ENCODE data around the gene ARID1B. TPM values are rescaled to one million over a fixed set of nuclear protein-coding genes. Genes with fewer than 3 reads are reported as not detected.

Gene ARID1B
- total RNA-seq, 1 donor from 2014 or later, result 62.1 TPM

DNA sequence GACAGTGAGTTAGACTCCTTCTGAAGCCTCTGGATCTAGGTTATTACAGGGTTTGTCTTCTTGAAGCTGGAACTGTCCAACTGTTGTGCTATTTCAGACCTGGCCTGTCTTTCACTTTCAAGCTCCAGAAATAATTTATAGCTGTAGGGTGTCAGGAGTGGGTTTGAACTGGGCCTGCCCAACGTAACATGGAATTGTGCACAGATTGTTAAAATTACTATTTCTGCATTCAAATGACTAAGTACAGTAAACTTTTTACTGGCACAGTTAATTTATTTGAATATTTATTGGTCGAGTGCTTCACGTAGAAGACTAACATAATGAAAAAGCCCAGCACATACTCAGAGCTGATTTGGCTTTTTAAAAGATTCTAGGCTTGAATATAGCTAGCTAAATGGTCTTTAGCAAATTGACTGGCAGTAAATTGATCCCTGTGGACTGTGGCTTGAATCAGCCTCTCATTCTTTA, 74.3 kb downstream of the ARID1B start:
- no peak overlapping the region for H3K4me2 ChIP-seq
- TF ChIP-seq EZH2 (IDR thresholded peaks at IDR 0.05), result no peak
- no peak for TF ChIP-seq EZH2phosphoT487 (IDR thresholded peaks at IDR 0.05)
- Mint-ChIP-seq H3K36me3 (peaks cover 3% of the 10 kb centered on the region), H3K4me1 (peaks cover 61% of the 10 kb centered on the region), H3K4me3 (no peak overlapping the region), H3K27me3 (ENCODE audit: insufficient read depth, low read depth) (no peaks in the 10 kb centered on the region), H3K27ac (no peak overlapping the region), H3K9me3 (no peaks in the 10 kb centered on the region)
- H3K4me1 ChIP-seq, result peaks cover 44% of the 10 kb centered on the region
- H3K9me3 ChIP-seq (ENCODE audit: low read depth), result no peaks in the 10 kb centered on the region
- H4K20me1 ChIP-seq (ENCODE audit: low read depth), result peaks cover 97% of the 10 kb centered on the region
- no peak overlapping the region for H3K4me3 ChIP-seq
- H3K27me3 ChIP-seq, result no peaks in the 10 kb centered on the region
- H3K79me2 ChIP-seq (ENCODE audit: low read depth), result peaks cover 100% of the 10 kb centered on the region
- no peak for DNase-seq (ENCODE audit: low spot score)
- no peak overlapping the region for H2AFZ ChIP-seq (replicated peaks)
- H3K27ac ChIP-seq, result no peak overlapping the region
- no peaks in the 10 kb centered on the region for H3K36me3 ChIP-seq
- H3F3A ChIP-seq (ENCODE audit: low read depth), result no peaks in the 10 kb centered on the region
- no peak overlapping the region for H3K9ac ChIP-seq

DNA sequence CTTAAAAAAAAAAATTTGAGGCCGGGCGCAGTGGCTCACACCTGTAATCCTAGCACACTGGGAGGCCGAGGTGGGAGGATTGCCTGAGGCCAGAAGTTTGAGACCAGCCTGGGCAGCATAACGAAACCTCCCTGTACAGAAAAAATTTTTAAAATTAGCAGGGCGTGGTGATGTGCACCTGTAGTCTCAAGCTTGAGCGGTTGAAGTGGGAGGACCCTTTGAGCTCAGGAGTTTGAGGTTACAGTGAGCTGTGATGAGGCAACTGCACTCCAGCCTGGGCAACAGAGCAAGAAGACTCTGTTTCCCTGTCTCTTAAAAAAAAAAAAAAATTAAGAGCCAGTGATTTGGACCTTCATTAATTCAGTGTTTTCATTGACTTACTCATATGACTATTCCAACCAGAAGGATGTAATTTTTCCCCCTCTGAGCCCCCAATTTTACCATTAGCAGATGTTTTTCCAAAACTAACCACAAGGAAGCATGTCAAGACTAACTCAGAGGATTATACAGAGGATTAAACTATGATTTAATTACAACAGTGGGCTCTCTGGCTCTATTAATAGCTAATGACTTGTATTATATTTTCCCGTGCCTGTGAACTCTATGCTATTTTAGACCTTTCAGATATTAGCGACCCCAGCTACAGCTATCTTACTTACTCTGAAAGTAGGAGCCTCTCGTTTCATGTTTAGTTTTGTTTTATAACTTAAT, 75.1 kb downstream of the ARID1B start:
- H3K9me3 Mint-ChIP-seq, result no peaks in the 10 kb centered on the region
- H3K4me1 ChIP-seq, result peaks cover 38% of the 10 kb centered on the region
- H3K27ac ChIP-seq, result no peak overlapping the region
- no peaks in the 10 kb centered on the region for H3K36me3 Mint-ChIP-seq
- no peaks in the 10 kb centered on the region for H3K9me3 ChIP-seq (ENCODE audit: low read depth)
- no peaks in the 10 kb centered on the region for H3K27me3 Mint-ChIP-seq (ENCODE audit: insufficient read depth, low read depth)
- DNase-seq (ENCODE audit: low spot score), result no peak
- H3K4me1 Mint-ChIP-seq, result peaks cover 56% of the 10 kb centered on the region
- peaks cover 100% of the 10 kb centered on the region for H3K79me2 ChIP-seq (ENCODE audit: low read depth)
- H3K9ac ChIP-seq, result no peak overlapping the region
- H3K36me3 ChIP-seq, result no peaks in the 10 kb centered on the region
- H3K4me3 Mint-ChIP-seq, result no peak overlapping the region
- H3K4me2 ChIP-seq, result no peak overlapping the region
- no peak overlapping the region for H2AFZ ChIP-seq (replicated peaks)
- H3K4me3 ChIP-seq, result no peak overlapping the region
- no peak overlapping the region for H3K27ac Mint-ChIP-seq
- TF ChIP-seq EZH2phosphoT487 (IDR thresholded peaks at IDR 0.05) (no peak), EZH2 (IDR thresholded peaks at IDR 0.05) (no peak)
- TF ChIP-seq, protein P1, sequence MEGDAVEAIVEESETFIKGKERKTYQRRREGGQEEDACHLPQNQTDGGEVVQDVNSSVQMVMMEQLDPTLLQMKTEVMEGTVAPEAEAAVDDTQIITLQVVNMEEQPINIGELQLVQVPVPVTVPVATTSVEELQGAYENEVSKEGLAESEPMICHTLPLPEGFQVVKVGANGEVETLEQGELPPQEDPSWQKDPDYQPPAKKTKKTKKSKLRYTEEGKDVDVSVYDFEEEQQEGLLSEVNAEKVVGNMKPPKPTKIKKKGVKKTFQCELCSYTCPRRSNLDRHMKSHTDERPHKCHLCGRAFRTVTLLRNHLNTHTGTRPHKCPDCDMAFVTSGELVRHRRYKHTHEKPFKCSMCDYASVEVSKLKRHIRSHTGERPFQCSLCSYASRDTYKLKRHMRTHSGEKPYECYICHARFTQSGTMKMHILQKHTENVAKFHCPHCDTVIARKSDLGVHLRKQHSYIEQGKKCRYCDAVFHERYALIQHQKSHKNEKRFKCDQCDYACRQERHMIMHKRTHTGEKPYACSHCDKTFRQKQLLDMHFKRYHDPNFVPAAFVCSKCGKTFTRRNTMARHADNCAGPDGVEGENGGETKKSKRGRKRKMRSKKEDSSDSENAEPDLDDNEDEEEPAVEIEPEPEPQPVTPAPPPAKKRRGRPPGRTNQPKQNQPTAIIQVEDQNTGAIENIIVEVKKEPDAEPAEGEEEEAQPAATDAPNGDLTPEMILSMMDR (IDR thresholded peaks at IDR 0.05), result no peak
- H3F3A ChIP-seq (ENCODE audit: low read depth), result no peaks in the 10 kb centered on the region
- peaks cover 98% of the 10 kb centered on the region for H4K20me1 ChIP-seq (ENCODE audit: low read depth)
- H3K27me3 ChIP-seq, result no peaks in the 10 kb centered on the region

DNA sequence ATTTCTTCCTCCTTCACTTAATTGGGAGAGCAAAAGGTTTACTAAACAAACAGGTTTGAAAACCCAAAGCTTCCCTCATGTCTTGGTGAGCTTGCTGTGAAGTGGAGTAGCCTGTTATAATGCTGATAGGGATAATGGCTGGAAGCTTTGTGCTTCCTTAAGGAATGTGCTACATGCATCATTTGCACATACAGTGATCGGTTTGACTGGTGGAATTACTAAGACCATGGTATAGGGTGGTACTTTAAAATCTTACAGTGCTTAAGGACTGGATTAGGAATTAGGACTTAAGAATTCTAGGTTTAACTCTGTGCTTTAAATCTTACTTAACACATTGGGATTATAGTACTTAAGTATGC, 75.7 kb downstream of the ARID1B start:
- H3K27me3 Mint-ChIP-seq (ENCODE audit: insufficient read depth, low read depth), result no peaks in the 10 kb centered on the region
- no peaks in the 10 kb centered on the region for H3K9me3 Mint-ChIP-seq
- Histone ChIP-seq H2AFZ (replicated peaks) (no peak overlapping the region), H3K4me3 (no peak overlapping the region), H3K9me3 (ENCODE audit: low read depth) (no peaks in the 10 kb centered on the region), H3F3A (ENCODE audit: low read depth) (no peaks in the 10 kb centered on the region), H3K4me2 (no peak overlapping the region), H3K9ac (no peak overlapping the region), H3K36me3 (no peaks in the 10 kb centered on the region), H3K79me2 (ENCODE audit: low read depth) (peaks cover 100% of the 10 kb centered on the region), H4K20me1 (ENCODE audit: low read depth) (peaks cover 98% of the 10 kb centered on the region), H3K4me1 (peaks cover 37% of the 10 kb centered on the region), H3K27me3 (no peaks in the 10 kb centered on the region), H3K27ac (no peak overlapping the region)
- TF ChIP-seq, protein P1 (IDR thresholded peaks at IDR 0.05), result no peak
- no peak for TF ChIP-seq EZH2 (IDR thresholded peaks at IDR 0.05)
- TF ChIP-seq EZH2phosphoT487 (IDR thresholded peaks at IDR 0.05), result no peak
- H3K4me1 Mint-ChIP-seq, result peaks cover 52% of the 10 kb centered on the region
- peak; percentile 45 for DNase-seq (ENCODE audit: low spot score)
- H3K36me3 Mint-ChIP-seq, result no peaks in the 10 kb centered on the region
- H3K27ac Mint-ChIP-seq, result no peak overlapping the region
- no peak overlapping the region for H3K4me3 Mint-ChIP-seq

DNA sequence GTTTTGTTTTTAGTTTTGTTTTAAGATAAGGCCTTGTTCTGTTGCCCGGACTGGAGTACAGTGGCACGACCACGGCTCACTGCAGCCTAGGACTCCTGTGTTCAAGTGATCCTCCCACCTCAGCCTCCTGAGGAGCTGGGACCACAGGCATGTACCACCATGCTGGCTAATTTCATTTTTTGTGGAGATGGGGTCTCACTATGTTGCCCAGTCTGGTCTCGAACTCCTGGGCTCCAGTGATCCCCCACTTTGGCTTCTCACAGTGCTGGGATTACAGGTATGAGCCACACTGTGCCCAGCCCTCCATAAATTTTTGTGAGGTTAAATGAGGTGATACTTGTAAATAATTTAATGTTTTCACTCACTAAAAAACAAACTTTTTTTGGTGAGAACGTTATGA, 76.6 kb downstream of the ARID1B start:
- Mint-ChIP-seq H3K27me3 (ENCODE audit: insufficient read depth, low read depth) (no peaks in the 10 kb centered on the region), H3K4me3 (no peak overlapping the region), H3K4me1 (peaks cover 43% of the 10 kb centered on the region), H3K9me3 (no peaks in the 10 kb centered on the region), H3K27ac (no peak overlapping the region), H3K36me3 (no peaks in the 10 kb centered on the region)
- no peaks in the 10 kb centered on the region for H3K36me3 ChIP-seq
- no peak overlapping the region for H3K4me2 ChIP-seq
- DNase-seq (ENCODE audit: low spot score), result no peak
- no peak overlapping the region for H2AFZ ChIP-seq (replicated peaks)
- H3K9me3 ChIP-seq (ENCODE audit: low read depth), result no peaks in the 10 kb centered on the region
- H3F3A ChIP-seq (ENCODE audit: low read depth), result no peaks in the 10 kb centered on the region
- no peak overlapping the region for H3K4me3 ChIP-seq
- H3K27me3 ChIP-seq, result no peaks in the 10 kb centered on the region
- H4K20me1 ChIP-seq (ENCODE audit: low read depth), result peaks cover 98% of the 10 kb centered on the region
- TF ChIP-seq, protein P1 (IDR thresholded peaks at IDR 0.05), result no peak
- TF ChIP-seq EZH2 (IDR thresholded peaks at IDR 0.05) (no peak), EZH2phosphoT487 (IDR thresholded peaks at IDR 0.05) (no peak)
- no peak overlapping the region for H3K27ac ChIP-seq
- peaks cover 100% of the 10 kb centered on the region for H3K79me2 ChIP-seq (ENCODE audit: low read depth)
- peaks cover 30% of the 10 kb centered on the region for H3K4me1 ChIP-seq
- no peak overlapping the region for H3K9ac ChIP-seq

Measured in neural progenitor cell (in vitro differentiated cells).